HUES6 (cell line): Measurements from ENCODE around the gene HOMER2.

Experiments used
- H3K27ac ChIP-seq: 2 replicates; pipeline ENCODE4 v1.7.0; 2013; ENCODE audit warnings: low read depth, mild to moderate bottlenecking, low read length, inconsistent platforms
- H3K27me3 ChIP-seq: 2 replicates; pipeline ENCODE4 v1.6.1; 2013; ENCODE audit warnings: low read length; ENCODE audit not compliant: control insufficient read depth, insufficient read depth
- H3K36me3 ChIP-seq: 2 replicates; pipeline ENCODE4 v1.6.1; 2013; ENCODE audit warnings: low read length; ENCODE audit not compliant: control insufficient read depth, insufficient read depth
- H3K4me1 ChIP-seq: 2 replicates; pipeline ENCODE4 v1.6.1; 2013; ENCODE audit warnings: low read length; ENCODE audit not compliant: control insufficient read depth, insufficient read depth
- H3K4me3 ChIP-seq: 2 replicates; pipeline ENCODE4 v1.5.1; 2013; ENCODE audit warnings: low read depth, low read length
- H3K9ac ChIP-seq: one replicate; pipeline ENCODE4 v1.6.1; 2013; ENCODE audit warnings: mild to moderate bottlenecking, low read length
- H3K9me3 ChIP-seq: 2 replicates; pipeline ENCODE4 v1.6.1; 2013; ENCODE audit warnings: low read depth, low read length; ENCODE audit not compliant: control insufficient read depth, insufficient read depth

Gene HOMER2

DNA sequence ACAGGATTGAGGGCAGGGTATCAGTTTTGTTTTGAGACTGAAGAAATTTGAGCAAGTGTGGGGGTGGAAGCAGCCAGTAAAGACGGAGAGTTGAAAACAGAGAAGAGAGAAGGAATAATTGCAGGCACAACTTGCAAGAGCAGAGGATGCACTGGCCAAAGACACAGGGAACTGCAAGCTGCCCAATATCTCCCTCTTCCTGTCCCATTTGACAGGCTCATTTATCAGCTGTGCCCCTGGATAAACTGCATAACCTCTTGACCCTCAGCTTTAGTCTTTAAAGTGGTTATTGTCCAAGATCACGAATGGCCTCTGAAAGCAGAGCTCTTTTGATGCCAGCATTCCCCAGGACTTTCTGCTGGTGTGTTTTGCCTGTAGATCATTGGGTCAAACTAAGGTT lies 28.5 kb upstream of the HOMER2 start:
- Histone ChIP-seq H3K9me3 (0 out of 2 replicates have a peak, but pooled peaks cover 4% of the 10 kb centered on the region), H3K36me3 (no peaks in the 10 kb centered on the region), H3K27me3 (peaks cover 6% of the 10 kb centered on the region; the same call in 1 of the 2 replicates), H3K4me1 (no peaks in the 10 kb centered on the region), H3K27ac (no peak overlapping the region), H3K4me3 (no peak overlapping the region), H3K9ac (no peak overlapping the region)

- Histone ChIP-seq H3K4me3 (no peak overlapping the region), H3K27me3 (no peaks in the 10 kb centered on the region), H3K9ac (no peak overlapping the region), H3K36me3 (no peaks in the 10 kb centered on the region), H3K4me1 (no peaks in the 10 kb centered on the region), H3K9me3 (no peaks in the 10 kb centered on the region), H3K27ac (no peak overlapping the region)
Observed at GRCh38 chr15:82979726-82980125, 27.2 kb upstream of the HOMER2 start.

GRCh38 chr15:82978438-82978837 lies 25.9 kb upstream of the HOMER2 start:
- H3K4me3 ChIP-seq: no peak overlapping the region
- no peaks in the 10 kb centered on the region for H3K36me3 ChIP-seq
- H3K27me3 ChIP-seq: no peaks in the 10 kb centered on the region
- no peaks in the 10 kb centered on the region for H3K9me3 ChIP-seq
- H3K27ac ChIP-seq: no peak overlapping the region
- no peak overlapping the region for H3K9ac ChIP-seq
- no peaks in the 10 kb centered on the region for H3K4me1 ChIP-seq

GRCh38 chr15:82977076-82977475 lies 24.6 kb upstream of the HOMER2 start:
- Histone ChIP-seq H3K4me1 (no peaks in the 10 kb centered on the region), H3K9ac (no peak overlapping the region), H3K27ac (no peak overlapping the region), H3K36me3 (no peaks in the 10 kb centered on the region), H3K27me3 (no peaks in the 10 kb centered on the region), H3K9me3 (no peaks in the 10 kb centered on the region), H3K4me3 (no peak overlapping the region)

DNA sequence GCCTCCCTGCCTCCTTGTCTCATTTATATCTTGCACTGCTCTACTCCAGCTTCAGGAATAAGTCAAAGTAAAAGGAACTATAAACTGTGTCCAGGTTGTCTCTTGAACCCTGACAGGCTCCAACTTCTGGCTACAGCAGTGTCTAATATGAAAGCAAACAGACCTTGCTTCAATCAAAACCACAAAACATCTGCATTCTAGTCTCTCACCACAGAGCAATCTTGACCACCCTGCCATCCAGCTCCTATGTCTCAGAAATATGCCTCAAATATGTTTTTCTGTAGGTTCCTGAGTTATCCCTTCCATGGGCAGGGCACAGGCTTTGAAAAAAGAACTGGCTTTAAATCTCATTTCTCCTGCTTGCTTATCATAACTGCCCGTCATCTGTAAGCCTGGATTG lies 20.5 kb upstream of the HOMER2 start:
- no peak overlapping the region for H3K4me3 ChIP-seq
- H3K36me3 ChIP-seq: no peaks in the 10 kb centered on the region
- H3K27ac ChIP-seq: no peak overlapping the region
- H3K27me3 ChIP-seq: no peaks in the 10 kb centered on the region
- H3K4me1 ChIP-seq: no peaks in the 10 kb centered on the region
- H3K9me3 ChIP-seq: no peaks in the 10 kb centered on the region
- no peak overlapping the region for H3K9ac ChIP-seq

DNA sequence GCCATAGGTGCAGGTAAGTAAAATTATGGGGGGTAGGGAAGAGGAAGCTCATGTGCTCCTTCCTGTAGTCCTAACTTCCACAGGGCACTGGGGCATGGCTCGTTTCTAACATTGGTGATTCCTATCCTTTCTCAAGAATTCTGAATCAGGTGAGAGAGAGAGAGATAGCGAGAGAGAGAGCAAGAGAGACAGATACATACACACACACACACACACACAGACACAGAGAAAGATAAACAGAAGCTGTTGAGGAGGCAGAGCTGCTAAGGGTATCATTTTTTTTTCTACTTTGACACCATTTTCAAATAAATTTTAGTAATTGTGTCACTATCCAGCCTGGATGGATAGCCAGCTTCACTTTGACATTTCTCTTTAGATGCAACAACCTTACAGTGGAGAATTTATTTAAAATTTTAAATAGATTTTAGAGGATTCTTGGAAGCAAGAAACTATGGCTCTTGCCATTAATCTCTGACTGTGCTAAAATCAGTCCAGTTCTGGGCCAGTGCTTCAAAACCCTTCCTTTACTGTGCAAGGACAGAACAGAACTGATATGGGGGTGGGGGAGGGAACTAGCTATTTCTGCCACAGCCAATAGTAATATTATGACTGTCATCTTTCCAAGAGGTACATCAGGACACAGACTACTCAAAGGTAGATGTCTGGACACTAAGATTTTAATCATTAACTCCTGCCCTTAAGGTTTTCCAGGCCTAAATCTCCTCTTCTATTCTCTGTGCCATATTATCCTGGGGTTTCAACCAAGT lies 18.9 kb upstream of the HOMER2 start:
- Histone ChIP-seq H3K9ac (no peak overlapping the region), H3K27ac (no peak overlapping the region), H3K4me3 (no peak overlapping the region)

GRCh38 chr15:82970696-82971095 lies 18.2 kb upstream of the HOMER2 start:
- Histone ChIP-seq H3K27me3 (no peaks in the 10 kb centered on the region), H3K9ac (no peak overlapping the region), H3K27ac (no peak overlapping the region), H3K9me3 (no peaks in the 10 kb centered on the region), H3K36me3 (no peaks in the 10 kb centered on the region), H3K4me3 (no peak overlapping the region), H3K4me1 (no peaks in the 10 kb centered on the region)

More for the DNA sequence above, 18.9 kb upstream of the HOMER2 start:
- H3K36me3 ChIP-seq: no peaks in the 10 kb centered on the region
- no peaks in the 10 kb centered on the region for H3K27me3 ChIP-seq
- no peaks in the 10 kb centered on the region for H3K4me1 ChIP-seq
- H3K9me3 ChIP-seq: no peaks in the 10 kb centered on the region

- H3K4me3 ChIP-seq: no peak overlapping the region
- H3K27ac ChIP-seq: no peak overlapping the region
- no peaks in the 10 kb centered on the region for H3K27me3 ChIP-seq
- H3K36me3 ChIP-seq: no peaks in the 10 kb centered on the region
- no peaks in the 10 kb centered on the region for H3K4me1 ChIP-seq
- no peak overlapping the region for H3K9ac ChIP-seq
- H3K9me3 ChIP-seq: no peaks in the 10 kb centered on the region
Observed at GRCh38 chr15:82970078-82970686, 17.7 kb upstream of the HOMER2 start.

- no peak overlapping the region for H3K9ac ChIP-seq
- H3K4me3 ChIP-seq: no peak overlapping the region
- no peaks in the 10 kb centered on the region for H3K27me3 ChIP-seq
- H3K9me3 ChIP-seq: no peaks in the 10 kb centered on the region
- no peaks in the 10 kb centered on the region for H3K36me3 ChIP-seq
- H3K4me1 ChIP-seq: no peaks in the 10 kb centered on the region
- H3K27ac ChIP-seq: no peak overlapping the region
Observed at GRCh38 chr15:82969353-82969752, 16.8 kb upstream of the HOMER2 start.

- Histone ChIP-seq H3K27ac (no peak overlapping the region), H3K36me3 (no peaks in the 10 kb centered on the region), H3K4me3 (no peak overlapping the region), H3K27me3 (no peaks in the 10 kb centered on the region), H3K9me3 (no peaks in the 10 kb centered on the region), H3K9ac (no peak overlapping the region), H3K4me1 (peaks cover 11% of the 10 kb centered on the region)
Observed at GRCh38 chr15:82968066-82968465, 15.5 kb upstream of the HOMER2 start.

GRCh38 chr15:82966671-82967071 lies 14.2 kb upstream of the HOMER2 start:
- Histone ChIP-seq H3K4me3 (no peak overlapping the region), H3K36me3 (no peaks in the 10 kb centered on the region), H3K9ac (no peak overlapping the region), H3K27me3 (no peaks in the 10 kb centered on the region), H3K27ac (no peak overlapping the region), H3K9me3 (no peaks in the 10 kb centered on the region), H3K4me1 (peaks cover 11% of the 10 kb centered on the region)
